Measurements from ENCODE around the gene KANSL1.
"Not testable (repeated sequence)": the region's sequence is repeated elsewhere in the genome, so short reads cannot be mapped to it uniquely, and the experiment has no call there.

KANSL1 gene

GRCh38 chr17:46025060-46025459 lies 168.2 kb downstream of the KANSL1 start:
- Histone ChIP-seq H3K4me1 (ENCODE audit: control insufficient read depth, low read length) (peaks cover 14% of the 10 kb centered on the region; the same call in 1 of the 2 replicates), H3K4me3 (ENCODE audit: low read length) (no peak overlapping the region), H3K79me2 (ENCODE audit: control insufficient read depth, low read length) (no peaks in the 10 kb centered on the region), H3K27me3 (ENCODE audit: control insufficient read depth, low read length) (no peaks in the 10 kb centered on the region), H3K9me3 (ENCODE audit: control insufficient read depth, insufficient read depth, low read length) (no peaks in the 10 kb centered on the region), H4K20me1 (ENCODE audit: control insufficient read depth, insufficient read depth, low read depth, low read length) (no peaks in the 10 kb centered on the region), H3K36me3 (ENCODE audit: control insufficient read depth, low read length) (peaks cover 19% of the 10 kb centered on the region; the same call in 1 of the 2 replicates), H3K4me2 (ENCODE audit: low read length) (no peak overlapping the region), H3K27ac (ENCODE audit: low read depth, low read length) (no peak overlapping the region), H3K9me2 (replicated peaks; ENCODE audit: control insufficient read depth, low read length) (no peaks in the 10 kb centered on the region), H3F3A (ENCODE audit: control insufficient read depth, insufficient read depth) (no peaks in the 10 kb centered on the region)
- TF ChIP-seq EZH2phosphoT487 (IDR thresholded peaks at IDR 0.05; ENCODE audit: borderline replicate concordance, low read length), result no peak
- TF ChIP-seq, protein P1, sequence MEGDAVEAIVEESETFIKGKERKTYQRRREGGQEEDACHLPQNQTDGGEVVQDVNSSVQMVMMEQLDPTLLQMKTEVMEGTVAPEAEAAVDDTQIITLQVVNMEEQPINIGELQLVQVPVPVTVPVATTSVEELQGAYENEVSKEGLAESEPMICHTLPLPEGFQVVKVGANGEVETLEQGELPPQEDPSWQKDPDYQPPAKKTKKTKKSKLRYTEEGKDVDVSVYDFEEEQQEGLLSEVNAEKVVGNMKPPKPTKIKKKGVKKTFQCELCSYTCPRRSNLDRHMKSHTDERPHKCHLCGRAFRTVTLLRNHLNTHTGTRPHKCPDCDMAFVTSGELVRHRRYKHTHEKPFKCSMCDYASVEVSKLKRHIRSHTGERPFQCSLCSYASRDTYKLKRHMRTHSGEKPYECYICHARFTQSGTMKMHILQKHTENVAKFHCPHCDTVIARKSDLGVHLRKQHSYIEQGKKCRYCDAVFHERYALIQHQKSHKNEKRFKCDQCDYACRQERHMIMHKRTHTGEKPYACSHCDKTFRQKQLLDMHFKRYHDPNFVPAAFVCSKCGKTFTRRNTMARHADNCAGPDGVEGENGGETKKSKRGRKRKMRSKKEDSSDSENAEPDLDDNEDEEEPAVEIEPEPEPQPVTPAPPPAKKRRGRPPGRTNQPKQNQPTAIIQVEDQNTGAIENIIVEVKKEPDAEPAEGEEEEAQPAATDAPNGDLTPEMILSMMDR (IDR thresholded peaks at IDR 0.05; ENCODE audit: low read depth, low read length, poor library complexity, severe bottlenecking), result no peak

GRCh38 chr17:46024590-46024989 lies 168.6 kb downstream of the KANSL1 start:
- no peaks in the 10 kb centered on the region for H3K9me2 ChIP-seq (replicated peaks; ENCODE audit: control insufficient read depth, low read length)
- TF ChIP-seq, protein P1 (IDR thresholded peaks at IDR 0.05; ENCODE audit: low read depth, low read length, poor library complexity, severe bottlenecking), result no peak
- TF ChIP-seq EZH2phosphoT487 (IDR thresholded peaks at IDR 0.05; ENCODE audit: borderline replicate concordance, low read length), result no peak
- no peaks in the 10 kb centered on the region for H3K27me3 ChIP-seq (ENCODE audit: control insufficient read depth, low read length)
- H3K4me3 ChIP-seq (ENCODE audit: low read length), result no peak overlapping the region
- H3K4me1 ChIP-seq (ENCODE audit: control insufficient read depth, low read length), result peaks cover 14% of the 10 kb centered on the region; the same call in 1 of the 2 replicates
- no peak overlapping the region for H3K27ac ChIP-seq (ENCODE audit: low read depth, low read length)
- no peaks in the 10 kb centered on the region for H3F3A ChIP-seq (ENCODE audit: control insufficient read depth, insufficient read depth)
- H3K4me2 ChIP-seq (ENCODE audit: low read length), result no peak overlapping the region
- no peaks in the 10 kb centered on the region for H3K79me2 ChIP-seq (ENCODE audit: control insufficient read depth, low read length)
- no peaks in the 10 kb centered on the region for H3K9me3 ChIP-seq (ENCODE audit: control insufficient read depth, insufficient read depth, low read length)
- no peaks in the 10 kb centered on the region for H4K20me1 ChIP-seq (ENCODE audit: control insufficient read depth, insufficient read depth, low read depth, low read length)
- peaks cover 19% of the 10 kb centered on the region; the same call in 1 of the 2 replicates for H3K36me3 ChIP-seq (ENCODE audit: control insufficient read depth, low read length)

DNA sequence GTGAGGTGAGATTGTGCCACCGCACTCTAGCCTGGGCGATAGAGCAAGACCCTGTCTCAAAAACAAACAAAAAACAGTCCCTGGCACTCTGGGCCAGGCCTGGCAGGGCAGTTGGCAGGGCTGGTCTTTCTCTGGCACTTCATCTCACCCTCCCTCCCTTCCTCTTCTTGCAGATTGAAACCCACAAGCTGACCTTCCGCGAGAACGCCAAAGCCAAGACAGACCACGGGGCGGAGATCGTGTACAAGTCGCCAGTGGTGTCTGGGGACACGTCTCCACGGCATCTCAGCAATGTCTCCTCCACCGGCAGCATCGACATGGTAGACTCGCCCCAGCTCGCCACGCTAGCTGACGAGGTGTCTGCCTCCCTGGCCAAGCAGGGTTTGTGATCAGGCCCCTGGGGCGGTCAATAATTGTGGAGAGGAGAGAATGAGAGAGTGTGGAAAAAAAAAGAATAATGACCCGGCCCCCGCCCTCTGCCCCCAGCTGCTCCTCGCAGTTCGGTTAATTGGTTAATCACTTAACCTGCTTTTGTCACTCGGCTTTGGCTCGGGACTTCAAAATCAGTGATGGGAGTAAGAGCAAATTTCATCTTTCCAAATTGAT lies 169.3 kb downstream of the KANSL1 start:
- H4K20me1 ChIP-seq (ENCODE audit: control insufficient read depth, insufficient read depth, low read depth, low read length), result no peaks in the 10 kb centered on the region
- no peak for TF ChIP-seq EZH2phosphoT487 (IDR thresholded peaks at IDR 0.05; ENCODE audit: borderline replicate concordance, low read length)
- TF ChIP-seq, protein P1 (IDR thresholded peaks at IDR 0.05; ENCODE audit: low read depth, low read length, poor library complexity, severe bottlenecking), result no peak
- H3K4me3 ChIP-seq (ENCODE audit: low read length), result no peak overlapping the region
- no peaks in the 10 kb centered on the region for H3F3A ChIP-seq (ENCODE audit: control insufficient read depth, insufficient read depth)
- peaks cover 12% of the 10 kb centered on the region; the same call in 1 of the 2 replicates for H3K36me3 ChIP-seq (ENCODE audit: control insufficient read depth, low read length)
- no peaks in the 10 kb centered on the region for H3K9me3 ChIP-seq (ENCODE audit: control insufficient read depth, insufficient read depth, low read length)
- H3K4me1 ChIP-seq (ENCODE audit: control insufficient read depth, low read length), result peaks cover 11% of the 10 kb centered on the region; the same call in 1 of the 2 replicates
- no peaks in the 10 kb centered on the region for H3K27me3 ChIP-seq (ENCODE audit: control insufficient read depth, low read length)
- no peaks in the 10 kb centered on the region for H3K9me2 ChIP-seq (replicated peaks; ENCODE audit: control insufficient read depth, low read length)
- no peak overlapping the region for H3K27ac ChIP-seq (ENCODE audit: low read depth, low read length)
- no peaks in the 10 kb centered on the region for H3K79me2 ChIP-seq (ENCODE audit: control insufficient read depth, low read length)
- no peak overlapping the region for H3K4me2 ChIP-seq (ENCODE audit: low read length)

DNA sequence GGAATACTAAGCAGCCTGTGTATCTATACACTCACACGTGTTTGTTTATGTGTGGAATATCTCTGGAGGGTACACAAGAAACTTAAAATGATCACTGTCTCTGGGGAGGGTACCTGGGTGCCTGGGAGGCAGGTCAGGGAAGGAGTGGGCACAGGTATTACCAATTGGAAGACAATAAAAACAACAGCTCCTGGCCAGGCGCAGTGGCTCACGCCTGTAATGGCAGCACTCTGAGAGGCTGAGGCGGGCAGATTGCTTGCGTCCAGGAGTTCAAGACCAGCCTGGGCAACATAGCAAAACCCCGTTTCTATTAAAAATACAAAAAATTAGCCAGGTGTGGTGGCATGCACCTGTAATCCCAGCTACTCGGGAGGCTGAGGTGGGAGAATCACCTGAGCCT lies 169.9 kb downstream of the KANSL1 start:
- H3K4me1 ChIP-seq (ENCODE audit: control insufficient read depth, low read length), result peaks cover 11% of the 10 kb centered on the region; the same call in 1 of the 2 replicates
- H3K4me3 ChIP-seq (ENCODE audit: low read length); H3K36me3 ChIP-seq (ENCODE audit: control insufficient read depth, low read length); H3F3A ChIP-seq (ENCODE audit: control insufficient read depth, insufficient read depth); H3K27ac ChIP-seq (ENCODE audit: low read depth, low read length); H3K4me2 ChIP-seq (ENCODE audit: low read length); H4K20me1 ChIP-seq (ENCODE audit: control insufficient read depth, insufficient read depth, low read depth, low read length); H3K9me3 ChIP-seq (ENCODE audit: control insufficient read depth, insufficient read depth, low read length); H3K79me2 ChIP-seq (ENCODE audit: control insufficient read depth, low read length); H3K9me2 ChIP-seq (replicated peaks; ENCODE audit: control insufficient read depth, low read length); H3K27me3 ChIP-seq (ENCODE audit: control insufficient read depth, low read length): not testable (repeated sequence)

Data from DOHH2 (cell line).